Panc1 (cell line): Measurements from ENCODE around the gene UBXN2A. TPM values are rescaled to one million over a fixed set of nuclear protein-coding genes. Genes with fewer than 3 reads are reported as not detected.

Experiments
- ATAC-seq: fragments of 200-7000 bp; cut with Tn5 transposase; 2 replicates; pipeline ENCODE4 v1.9.1; 2020; ENCODE audit warnings: mild to moderate bottlenecking, moderate library complexity
- BruUV-seq: library from RNA; stranded (reverse); fragments of 400-500 nt; replicated peaks from 2 replicates; lab custom pipeline; 2021; lab: Mats Ljungman, UMichigan
- CTCF ChIA-PET: fragments of 300-600 bp; sonication (Branson Sonifier 250); formaldehyde crosslinking; loops from one replicate; lab custom pipeline; 2022; ENCODE audit warnings: antibody characterized with exemption; lab: Charles Lee
- POLR2A ChIA-PET: fragments of 300-600 bp; sonication (Branson Sonifier 250); formaldehyde crosslinking; loops from one replicate; lab custom pipeline; 2022; ENCODE audit warnings: antibody characterized with exemption; lab: Charles Lee
- DNase-seq: peaks from one replicate; pipeline ENCODE4 v3.0.0-alpha.2; 2010; ENCODE audit warnings: low read depth, low spot score
- H3K27ac ChIP-seq: 2 replicates; pipeline ENCODE4 v1.5.1; 2011; ENCODE audit warnings: mild to moderate bottlenecking, low read length, inconsistent platforms
- H3K27me3 ChIP-seq: fragments of 200-500 bp; sonication (Bioruptor generic); 2 replicates; pipeline ENCODE4 v1.6.0; 2014; ENCODE audit warnings: low read length, inconsistent platforms; ENCODE audit not compliant: control insufficient read depth, insufficient read depth
- H3K36me3 ChIP-seq: fragments of 200-500 bp; sonication (Bioruptor generic); 2 replicates; pipeline ENCODE4 v1.5.1; 2014; ENCODE audit warnings: inconsistent platforms, mild to moderate bottlenecking, low read length, moderate library complexity; ENCODE audit not compliant: control insufficient read depth, insufficient read depth
- H3K4me1 ChIP-seq: 2 replicates; pipeline ENCODE4 v1.5.1; 2011; ENCODE audit warnings: inconsistent platforms, mild to moderate bottlenecking, low read length, moderate library complexity; ENCODE audit not compliant: control insufficient read depth, insufficient read depth
- H3K4me3 ChIP-seq, 2 experiments: 2 replicates each; pipeline ENCODE4 v1.5.1; 2011 to 2012; ENCODE audit warnings: low read depth in 2 of 2, low read length in 2 of 2, mild to moderate bottlenecking in 2 of 2, inconsistent platforms in 1 of 2, moderate library complexity in 1 of 2
- H3K9me3 ChIP-seq: fragments of 200-500 bp; sonication (Bioruptor generic); 2 replicates; pipeline ENCODE4 v1.5.1; 2014; ENCODE audit warnings: low read depth, mild to moderate bottlenecking, inconsistent platforms, low read length, moderate library complexity; ENCODE audit not compliant: control insufficient read depth, insufficient read depth
- CTCF ChIP-seq: fragments of 450-650 bp; IDR thresholded peaks from 2 replicates; pipeline ENCODE4 v1.5.1; 2017; ENCODE audit warnings: mild to moderate bottlenecking
- POLR2AphosphoS5 ChIP-seq: IDR thresholded peaks from 2 replicates; pipeline ENCODE4 v1.6.1; 2012; ENCODE audit warnings: mild to moderate bottlenecking, low read depth, low read length, moderate library complexity
- REST ChIP-seq, 2 experiments: IDR thresholded peaks; 2 replicates each; pipeline ENCODE4 v1.6.1; 2011 to 2012; ENCODE audit warnings: low read depth in 2 of 2, control low read depth in 1 of 2, low read length in 1 of 2, mild to moderate bottlenecking in 1 of 2, moderate library complexity in 1 of 2; ENCODE audit not compliant: insufficient read depth in 1 of 2
- SIN3A ChIP-seq: IDR thresholded peaks from 2 replicates; pipeline ENCODE4 v1.6.1; 2012; ENCODE audit warnings: low read depth, mild to moderate bottlenecking, low read length, moderate library complexity, borderline replicate concordance; ENCODE audit not compliant: insufficient read depth
- TCF7L2 ChIP-seq: IDR thresholded peaks from 2 replicates; pipeline ENCODE4 v1.6.1; 2011; ENCODE audit warnings: mild to moderate bottlenecking, low read depth, low read length, inconsistent platforms
- in situ Hi-C: cut with HindIII; loops from 2 replicates; pipeline ENCODE4 v1.10.0; 2016; ENCODE audit warnings: low sequenced_read_pairs, low pct_unique_long_range_greater_than_20kb
- intact Hi-C: fragments of 100-400 bp; cut with micrococcal nuclease; formaldehyde crosslinking; loops from one replicate; pipeline ENCODE4 v1.10.0; 2022; ENCODE audit not compliant: unreplicated experiment
- total RNA-seq: library from RNA; stranded (reverse); gene quantifications from one replicate; pipeline ENCODE4 v1.2.1, GENCODE V29; 2021; ENCODE audit not compliant: unreplicated experiment

The UBXN2A gene
- total RNA-seq, 1 experiment from 2014 or later = 23.3 TPM

GRCh38 chr2:24015562-24016375, 75.5 kb downstream of the UBXN2A start:
- TF ChIP-seq TCF7L2 (no peak), POLR2AphosphoS5 (peak; percentile 47)
- no TSS peak for BruUV-seq
- intact Hi-C loops (no loop called here), in situ Hi-C loops (no loop called here)
- ChIA-PET CTCF (no interaction called here), POLR2A (no interaction called here)
- DNase-seq (peak; percentile 95), ATAC-seq (peak; percentile 91)
- no peaks in the 10 kb centered on the region for H3K9me3 ChIP-seq
- peaks cover 29% of the 10 kb centered on the region for H3K4me1 ChIP-seq
- H3K27me3 ChIP-seq = no peaks in the 10 kb centered on the region
- 0 out of 4 replicates have a peak overlapping the region, but pooled peaks of 1 of the 2 experiments have one; percentile 2 for H3K4me3 ChIP-seq
- H3K36me3 ChIP-seq = no peaks in the 10 kb centered on the region
- peak overlapping the region; percentile 76 for H3K27ac ChIP-seq

- H3K4me3 ChIP-seq = no peak overlapping the region
- TF ChIP-seq POLR2AphosphoS5 (no peak), SIN3A (no peak), TCF7L2 (no peak), CTCF (no peak), REST (IDR thresholded peaks at IDR 0.05; ENCODE audit: insufficient read depth in 1 of 2, low read depth in 2 of 2, low read length in 1 of 2) (no peak)
- H3K4me1 ChIP-seq = peaks cover 29% of the 10 kb centered on the region
Measured at GRCh38 chr2:24016376-24016761, 76.1 kb downstream of the UBXN2A start.

More at GRCh38 chr2:24016376-24016761, 76.1 kb downstream of the UBXN2A start:
- no TSS peak for BruUV-seq
- no peaks in the 10 kb centered on the region for H3K36me3 ChIP-seq
- H3K27ac ChIP-seq = peak overlapping the region; percentile 76
- intact Hi-C loops (no loop called here), in situ Hi-C loops (no loop called here)
- no peak for DNase-seq
- POLR2A ChIA-PET = no interaction called here
- ATAC-seq = peak; percentile 25
- H3K27me3 ChIP-seq = no peaks in the 10 kb centered on the region
- CTCF ChIA-PET = no interaction called here
- H3K9me3 ChIP-seq = no peaks in the 10 kb centered on the region
